HG02840 (cell line): Measurements from ENCODE around the gene LMBR1.
"Not testable (repeated sequence)": the region's sequence is repeated elsewhere in the genome, so short reads cannot be mapped to it uniquely, and the experiment has no call there.

Experiments used
- ATAC-seq: cut with Tn5 transposase; IDR thresholded peaks from one replicate; pipeline ENCODE4 v1.9.1; 2021; ENCODE audit warnings: mild to moderate bottlenecking, moderate library complexity, moderate number of reproducible peaks; ENCODE audit not compliant: unreplicated experiment, low FRiP score

LMBR1 gene, protein sequence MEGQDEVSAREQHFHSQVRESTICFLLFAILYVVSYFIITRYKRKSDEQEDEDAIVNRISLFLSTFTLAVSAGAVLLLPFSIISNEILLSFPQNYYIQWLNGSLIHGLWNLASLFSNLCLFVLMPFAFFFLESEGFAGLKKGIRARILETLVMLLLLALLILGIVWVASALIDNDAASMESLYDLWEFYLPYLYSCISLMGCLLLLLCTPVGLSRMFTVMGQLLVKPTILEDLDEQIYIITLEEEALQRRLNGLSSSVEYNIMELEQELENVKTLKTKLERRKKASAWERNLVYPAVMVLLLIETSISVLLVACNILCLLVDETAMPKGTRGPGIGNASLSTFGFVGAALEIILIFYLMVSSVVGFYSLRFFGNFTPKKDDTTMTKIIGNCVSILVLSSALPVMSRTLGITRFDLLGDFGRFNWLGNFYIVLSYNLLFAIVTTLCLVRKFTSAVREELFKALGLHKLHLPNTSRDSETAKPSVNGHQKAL

DNA sequence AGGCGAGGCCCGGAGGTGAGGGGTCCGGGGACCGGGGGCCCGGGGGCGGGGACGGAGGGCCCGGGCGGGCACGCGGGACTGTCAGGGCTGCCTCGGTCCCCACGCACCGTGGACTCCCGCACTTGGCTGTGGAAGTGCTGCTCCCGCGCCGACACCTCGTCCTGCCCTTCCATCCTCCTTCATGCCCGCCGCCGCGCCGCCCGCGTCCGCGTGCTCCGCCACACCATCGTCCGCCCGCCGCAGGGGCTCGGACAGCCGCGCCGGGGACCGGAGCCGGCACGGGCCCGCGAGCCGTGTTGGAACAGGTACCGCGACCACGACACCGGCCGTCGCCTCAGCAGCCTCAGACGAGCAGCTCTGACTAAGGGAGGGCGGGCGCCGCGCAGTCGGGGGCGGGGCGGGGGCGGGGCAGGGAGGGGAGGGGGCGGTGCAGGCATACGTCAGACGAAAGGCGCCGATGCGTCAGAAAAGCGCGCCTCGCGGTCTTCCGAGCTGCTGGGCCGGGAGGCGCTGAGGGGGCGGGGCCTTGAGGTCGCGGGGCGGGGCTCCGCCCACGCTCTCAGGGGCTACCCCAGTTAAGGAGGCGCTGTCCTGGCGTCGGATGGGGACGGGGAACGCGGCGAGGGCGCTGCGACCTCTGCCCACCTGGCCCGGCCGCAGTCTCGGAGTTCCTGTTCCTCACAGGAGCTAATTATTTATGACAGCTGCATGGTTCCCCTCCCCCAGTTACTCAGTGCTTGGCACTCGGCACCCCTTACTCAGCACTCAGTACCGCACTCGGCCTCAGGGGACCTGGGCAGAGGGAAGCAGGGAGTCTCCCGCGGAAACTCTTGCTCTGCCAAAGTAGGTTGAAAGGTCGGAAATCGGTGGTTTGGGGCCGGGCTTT, at the start of gene LMBR1:
LMBR1 (minus strand) TSS at position 363 of the 886 bp plus-strand sequence; CDS start at position 173, 190 bp downstream.
- peak; percentile 87 for ATAC-seq

DNA sequence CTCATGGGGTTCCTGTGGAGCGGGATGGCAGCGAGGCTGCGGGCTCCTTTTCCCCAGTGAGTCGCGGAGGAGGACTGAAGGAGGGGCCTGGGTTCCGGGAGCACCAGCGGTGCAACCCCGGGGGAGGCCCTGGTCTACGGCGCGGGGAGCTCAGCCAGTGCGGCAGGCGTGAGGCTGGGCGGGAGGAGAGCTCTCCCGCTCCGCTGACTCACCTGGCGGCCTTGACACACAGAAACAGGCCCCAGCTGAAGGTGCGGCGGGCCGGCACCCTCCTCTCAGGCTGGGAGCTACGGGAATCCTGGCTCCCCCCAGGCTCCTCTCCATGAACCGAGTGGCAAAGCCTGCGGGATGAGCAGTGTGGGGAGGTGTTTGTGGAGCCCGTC, 49.7 kb upstream of the LMBR1 start:
- ATAC-seq: no peak

- no peak for ATAC-seq
These were observed 48.6 kb upstream of the LMBR1 start for GRCh38 chr7:156941393-156942182.

DNA sequence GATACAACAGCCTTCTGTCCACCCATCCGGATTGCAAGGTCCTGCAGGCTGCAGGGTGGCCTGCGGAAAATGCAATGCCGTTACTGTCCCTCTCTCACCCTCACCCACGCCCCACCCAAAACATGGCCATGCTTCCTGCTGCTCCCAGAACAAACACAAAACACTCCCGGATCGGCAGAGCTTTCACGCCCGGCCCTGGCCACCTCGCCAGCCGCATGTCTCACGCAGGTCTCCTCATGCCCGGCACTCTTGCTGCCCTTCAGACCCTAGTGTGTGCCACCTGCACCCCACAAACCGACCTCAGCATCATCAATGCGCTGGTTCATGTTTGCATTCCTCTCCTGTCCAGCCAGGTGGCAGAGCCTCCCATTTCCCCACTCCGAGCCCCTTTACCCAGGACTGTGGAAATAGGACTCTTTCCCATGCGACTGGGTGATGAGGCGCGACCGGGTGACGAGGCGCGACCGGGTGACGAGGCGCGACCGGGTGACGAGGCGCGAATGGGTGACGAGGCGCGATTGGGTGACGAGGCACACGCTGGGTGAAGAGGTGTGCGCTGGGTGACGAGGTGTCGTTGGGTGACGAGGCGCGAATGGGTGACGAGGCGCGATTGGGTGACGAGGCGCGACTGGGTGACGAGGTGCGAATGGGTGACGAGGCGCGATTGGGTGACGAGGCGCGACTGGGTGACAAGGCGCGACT, 47.6 kb upstream of the LMBR1 start:
- no peak for ATAC-seq

- ATAC-seq: not testable (repeated sequence)
These were observed 43.8 kb upstream of the LMBR1 start for GRCh38 chr7:156936766-156937165.

GRCh38 chr7:156935250-156935649, 42.3 kb upstream of the LMBR1 start:
- no peak for ATAC-seq

GRCh38 chr7:156932006-156932405, 39.0 kb upstream of the LMBR1 start:
- ATAC-seq: no peak

GRCh38 chr7:156929789-156930539, 37.0 kb upstream of the LMBR1 start:
- ATAC-seq: no peak

- no peak for ATAC-seq
These were observed 35.4 kb upstream of the LMBR1 start for GRCh38 chr7:156928406-156928747.

DNA sequence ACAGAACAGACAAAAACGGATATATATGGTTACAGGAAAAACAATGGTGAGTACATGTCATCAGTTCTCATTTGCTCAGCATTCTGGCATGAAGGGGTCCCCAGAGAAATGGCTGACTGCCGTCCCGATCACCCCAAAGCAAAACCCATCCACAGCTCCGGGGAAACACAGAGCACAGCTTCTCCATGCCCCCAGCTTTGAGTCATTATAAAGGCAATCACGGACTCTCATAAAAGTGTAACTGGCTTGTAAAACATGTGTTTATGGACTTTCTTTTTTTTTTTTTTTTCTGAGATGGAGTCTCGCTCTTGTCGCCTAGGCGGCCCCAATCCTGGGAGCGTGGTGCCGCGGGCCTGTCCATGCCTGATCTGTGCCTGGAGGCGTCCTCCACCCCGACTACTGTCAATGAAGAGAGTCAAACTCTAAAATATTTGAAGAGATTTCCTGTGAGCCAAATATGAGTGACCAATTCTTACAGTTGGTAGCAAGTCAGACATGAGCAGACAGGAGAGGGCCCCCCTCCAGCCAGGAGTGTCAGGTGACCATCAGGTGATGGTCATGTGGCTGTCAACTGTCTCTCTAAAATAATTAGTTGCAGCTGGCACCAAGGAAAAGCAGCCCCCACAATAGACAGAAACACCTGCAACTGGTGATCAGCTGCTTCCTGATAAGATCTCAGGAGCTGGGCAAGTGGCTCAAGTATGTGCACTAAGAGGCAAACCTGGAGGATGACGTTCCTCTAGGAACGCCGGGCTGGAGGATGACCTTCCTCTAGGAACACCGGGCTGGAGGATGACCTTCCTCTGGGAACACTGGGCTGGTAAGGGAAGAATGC, 34.8 kb upstream of the LMBR1 start:
- no peak for ATAC-seq

DNA sequence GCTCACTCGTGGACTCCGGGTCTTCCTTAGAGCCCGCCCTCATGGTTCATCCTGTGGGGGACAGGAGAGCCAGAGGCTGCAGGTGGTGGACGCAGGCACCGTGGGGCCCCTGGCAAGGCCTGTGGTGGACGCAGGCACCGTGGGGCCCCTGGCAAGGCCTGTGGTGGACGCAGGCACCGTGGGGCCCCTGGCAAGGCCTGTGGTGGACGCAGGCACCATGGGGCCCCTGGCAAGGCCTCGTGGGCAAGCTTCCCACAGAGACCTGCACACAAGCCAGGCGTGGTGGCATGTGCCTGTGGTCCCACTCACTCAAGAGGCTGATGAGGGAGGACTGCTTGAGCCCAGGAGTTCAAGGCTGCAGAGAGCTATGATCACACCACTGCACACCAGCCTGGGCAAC, 32.8 kb upstream of the LMBR1 start:
- ATAC-seq: not testable (repeated sequence)

GRCh38 chr7:156922304-156922703, 29.3 kb upstream of the LMBR1 start:
- ATAC-seq: not testable (repeated sequence)

DNA sequence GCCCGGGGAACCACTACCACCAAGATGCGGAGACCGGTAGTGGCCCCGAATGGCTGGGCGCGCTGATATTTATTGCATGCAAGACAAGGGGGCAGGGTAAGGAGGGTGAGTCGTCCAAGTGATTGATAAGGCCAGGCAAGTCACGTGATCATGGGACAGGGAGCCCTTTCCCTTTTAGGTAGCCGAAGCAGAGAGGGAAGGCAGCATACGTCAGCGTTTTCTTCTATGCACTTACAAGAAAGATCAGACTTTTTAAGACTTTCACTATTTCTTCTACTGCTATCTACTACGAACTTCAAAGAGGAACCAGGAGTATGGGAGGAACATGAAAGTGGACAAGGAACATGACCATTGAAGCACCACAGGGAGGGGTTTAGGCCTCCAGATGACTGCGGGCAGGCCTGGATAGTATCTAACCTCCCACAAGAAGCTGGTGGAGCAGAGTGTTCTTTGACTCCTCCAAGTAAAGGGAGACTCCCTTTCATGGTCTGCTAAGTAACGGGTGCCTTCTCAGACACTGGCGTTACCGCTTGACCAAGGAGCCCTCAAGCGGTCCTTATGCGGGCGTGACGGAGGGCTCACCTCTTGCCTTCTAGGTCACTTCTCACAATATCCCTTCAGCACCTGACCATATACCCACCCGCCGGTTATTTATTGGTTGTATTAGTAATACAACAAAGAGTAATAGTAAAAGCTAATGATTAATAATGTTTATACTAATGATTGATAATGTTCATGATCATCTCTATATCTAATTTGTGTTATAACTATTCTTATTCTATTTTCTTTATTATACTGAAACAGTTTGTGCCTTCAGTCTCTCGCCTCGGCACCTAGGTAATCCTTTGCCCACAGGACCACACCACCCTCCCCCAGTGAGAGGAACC, 27.7 kb upstream of the LMBR1 start:
- not testable (repeated sequence) for ATAC-seq

DNA sequence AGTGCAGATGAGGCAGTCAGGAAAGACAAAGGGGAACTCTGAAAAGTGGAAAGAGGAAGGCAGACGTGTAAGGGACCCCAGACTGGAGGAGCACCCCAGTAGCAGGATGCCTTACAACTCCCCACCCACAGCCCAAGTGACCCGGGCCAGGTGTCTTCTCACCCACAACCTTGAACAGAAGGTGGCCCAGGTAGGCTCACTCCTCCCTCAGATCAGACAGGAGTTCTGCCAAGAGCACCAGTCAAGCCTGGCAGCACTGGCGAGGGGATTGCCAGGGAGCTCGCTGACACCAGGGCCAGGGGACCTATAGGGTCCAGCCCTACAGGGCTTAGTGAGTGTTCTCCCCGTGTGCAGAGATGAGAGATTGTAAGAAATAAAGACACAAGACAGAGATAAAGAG, 27.1 kb upstream of the LMBR1 start:
- no peak for ATAC-seq

DNA sequence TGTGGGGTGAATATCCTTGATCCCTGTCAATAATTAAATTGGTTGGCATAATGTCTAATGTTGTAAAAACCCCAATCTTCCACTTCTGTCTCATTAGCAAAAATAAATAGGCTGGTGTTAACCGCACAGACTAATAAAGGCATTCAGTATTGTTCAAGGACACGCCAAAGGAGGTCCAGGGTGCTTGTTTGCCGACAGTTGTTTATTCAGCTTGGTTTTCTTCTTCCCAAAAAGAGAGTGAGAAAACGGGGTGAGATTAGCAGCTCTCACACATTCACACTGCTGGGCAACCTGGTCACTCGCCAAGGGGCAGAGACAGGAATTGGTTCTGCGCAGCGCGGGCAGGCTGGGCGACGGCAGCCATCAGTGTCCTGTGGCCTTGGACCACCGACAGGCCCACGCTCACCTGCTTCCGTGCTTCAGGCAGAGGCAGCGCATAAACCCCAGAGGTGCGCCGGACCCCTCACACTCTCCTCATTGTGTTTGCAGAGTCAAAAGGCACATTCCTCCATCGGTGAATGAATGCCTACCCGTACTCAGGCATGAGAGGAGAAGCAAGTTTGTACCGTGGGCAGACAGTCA, 26.2 kb upstream of the LMBR1 start:
- ATAC-seq: no peak

DNA sequence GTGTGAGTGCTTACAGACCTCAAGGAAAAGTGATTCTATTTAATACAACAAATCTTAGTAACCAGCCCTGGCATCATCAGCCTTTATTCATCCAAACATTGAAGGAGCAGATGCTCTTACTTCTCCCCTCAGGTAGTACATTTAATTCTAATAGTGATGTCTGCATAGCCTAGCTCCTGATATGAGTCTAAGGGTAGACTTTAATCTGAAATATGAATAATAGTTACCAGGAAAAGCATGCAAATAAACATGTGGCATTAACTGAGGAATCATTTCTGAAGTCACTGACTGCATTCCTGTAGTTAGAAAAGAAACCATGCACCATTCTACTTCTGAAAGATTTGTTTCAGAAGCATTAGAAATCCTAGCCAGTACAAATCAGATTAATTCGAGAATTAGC, 25.7 kb upstream of the LMBR1 start:
- peak; percentile 53 for ATAC-seq
